Measurements from ENCODE around the gene MS4A5. TPM values are rescaled to one million over a fixed set of nuclear protein-coding genes. Genes with fewer than 3 reads are reported as not detected.

The MS4A5 gene
- total RNA-seq, 2 donors from 2014 or later: not detected

DNA sequence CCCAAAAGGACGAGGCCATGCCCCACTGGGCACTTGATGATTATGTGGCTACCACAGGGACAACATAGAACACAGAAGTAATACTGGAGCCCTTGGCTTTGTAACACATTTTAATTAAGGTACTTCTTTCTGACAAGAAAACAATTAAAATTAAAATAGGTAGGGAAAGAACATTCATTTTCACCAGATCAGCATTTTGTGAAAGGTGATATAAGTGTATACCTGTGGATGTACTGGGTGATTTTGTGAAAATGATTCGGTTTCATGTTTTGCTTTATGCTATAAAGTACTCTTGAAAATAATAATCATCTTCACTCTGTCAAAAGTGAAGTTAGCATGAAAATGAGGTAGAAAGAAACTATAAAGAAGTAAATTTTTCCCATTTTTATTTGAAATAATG is 64.1 kb downstream of the MS4A5 start:
- H3K36me3 ChIP-seq (replicated peaks in 1 of 2; ENCODE audit: insufficient read depth in 1 of 2, low read depth in 2 of 2): no peaks in the 10 kb centered on the region
- H3K4me3 ChIP-seq: no peak overlapping the region
- no peaks in the 10 kb centered on the region for H3K27me3 ChIP-seq
- TF ChIP-seq POLR2A (IDR thresholded peaks at IDR 0.05) (no peak), CTCF (IDR thresholded peaks at IDR 0.05) (no peak)
- no peaks in the 10 kb centered on the region for H3K9me3 ChIP-seq
- 81 to 91% methylated on average over 2 of the region's 2 CpGs for WGBS, 2 donors
- ATAC-seq (no peak), DNase-seq (no peak)
- intact Hi-C loops (cut with DNase I): loop anchor here (10.0 kb wide), 1 partner anchor 129 kb away; no protein-coding TSS in a partner anchor
- no peaks in the 10 kb centered on the region for H3K4me1 ChIP-seq
- no peak overlapping the region for H3K27ac ChIP-seq

Other genes with a start within 250 kb of the MS4A5 start
- gene MS4A6A, start 246.5 kb upstream of the MS4A5 start, total RNA-seq: 10 to 100 TPM in 1 of 2 donors, 1 to 10 TPM in 1; 5.9 to 24.9 TPM
- not detected for gene MS4A4E, start 186.4 kb upstream of the MS4A5 start, total RNA-seq
- 10 to 100 TPM in 1 of 2 donors, 1 to 10 TPM in 1; 1.3 to 16.3 TPM for gene MS4A4A, start 148.9 kb upstream of the MS4A5 start, total RNA-seq
- gene MS4A6E, start 102.3 kb upstream of the MS4A5 start, total RNA-seq: not detected
- gene MS4A7, start 51.0 kb upstream of the MS4A5 start, total RNA-seq: 10 to 100 TPM in 1 of 2 donors, 1 to 10 TPM in 1; 9.2 to 10.9 TPM
- 1 to 10 TPM; 1.3 TPM for gene MS4A14, start 33.1 kb upstream of the MS4A5 start, total RNA-seq
- not detected for gene MS4A1, start 26.3 kb downstream of the MS4A5 start, total RNA-seq
- not detected for gene MS4A12, start 63.2 kb downstream of the MS4A5 start, total RNA-seq
- gene MS4A13, start 85.8 kb downstream of the MS4A5 start, total RNA-seq: not detected